Suprapubic skin (tissue), 4 donors: ENCODE measurements around the gene EFCAB6.

Source experiments
- POLR2A ChIP-seq, 2 donors: fragments of 450-650 bp; IDR thresholded peaks; one replicate each; pipeline ENCODE4 v1.6.1; 2017; ENCODE audit warnings: antibody characterized with exemption in 2 of 2, mild to moderate bottlenecking in 2 of 2, moderate library complexity in 2 of 2
- POLR2AphosphoS5 ChIP-seq, 3 donors: sonication (generic); formaldehyde crosslinking; IDR thresholded peaks; one replicate each; pipeline ENCODE4 v1.6.1; 2017; ENCODE audit warnings: antibody characterized with exemption in 3 of 3
- TF ChIP-seq, protein P1 (sequence below), 2 donors: fragments of 200-600 bp in 1 of 2; fragments of 450-650 bp in 1 of 2; sonication (generic) in 1 of 2; IDR thresholded peaks; one replicate each; pipeline ENCODE4 v1.5.1; 2016 to 2019; ENCODE audit warnings: antibody characterized with exemption in 2 of 2, mild to moderate bottlenecking in 1 of 2, moderate library complexity in 1 of 2

DNA sequence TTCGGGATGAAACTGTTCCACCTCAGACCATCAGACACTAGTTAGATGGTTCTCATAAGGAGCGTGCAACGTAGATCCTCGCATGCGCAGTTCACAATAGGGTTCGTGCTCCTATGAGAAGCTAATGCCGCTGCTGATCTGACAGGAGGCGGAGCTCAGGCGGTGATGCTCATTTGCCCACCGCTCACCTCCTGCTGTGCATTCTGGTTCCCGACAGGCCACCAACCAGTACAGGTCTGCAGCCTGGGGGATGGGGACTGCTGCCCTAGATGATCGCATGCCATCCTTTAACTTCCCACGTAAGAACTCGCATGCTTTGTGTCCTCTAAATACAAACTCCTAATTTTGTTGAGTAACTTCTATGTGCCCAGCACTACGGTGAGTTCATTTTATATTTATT lies 62.6 kb downstream of the EFCAB6 start:
- TF ChIP-seq, protein P1, sequence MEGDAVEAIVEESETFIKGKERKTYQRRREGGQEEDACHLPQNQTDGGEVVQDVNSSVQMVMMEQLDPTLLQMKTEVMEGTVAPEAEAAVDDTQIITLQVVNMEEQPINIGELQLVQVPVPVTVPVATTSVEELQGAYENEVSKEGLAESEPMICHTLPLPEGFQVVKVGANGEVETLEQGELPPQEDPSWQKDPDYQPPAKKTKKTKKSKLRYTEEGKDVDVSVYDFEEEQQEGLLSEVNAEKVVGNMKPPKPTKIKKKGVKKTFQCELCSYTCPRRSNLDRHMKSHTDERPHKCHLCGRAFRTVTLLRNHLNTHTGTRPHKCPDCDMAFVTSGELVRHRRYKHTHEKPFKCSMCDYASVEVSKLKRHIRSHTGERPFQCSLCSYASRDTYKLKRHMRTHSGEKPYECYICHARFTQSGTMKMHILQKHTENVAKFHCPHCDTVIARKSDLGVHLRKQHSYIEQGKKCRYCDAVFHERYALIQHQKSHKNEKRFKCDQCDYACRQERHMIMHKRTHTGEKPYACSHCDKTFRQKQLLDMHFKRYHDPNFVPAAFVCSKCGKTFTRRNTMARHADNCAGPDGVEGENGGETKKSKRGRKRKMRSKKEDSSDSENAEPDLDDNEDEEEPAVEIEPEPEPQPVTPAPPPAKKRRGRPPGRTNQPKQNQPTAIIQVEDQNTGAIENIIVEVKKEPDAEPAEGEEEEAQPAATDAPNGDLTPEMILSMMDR (IDR thresholded peaks at IDR 0.05), result no peak
- no peak for TF ChIP-seq POLR2A (IDR thresholded peaks at IDR 0.05)
- no peak for TF ChIP-seq POLR2AphosphoS5 (IDR thresholded peaks at IDR 0.05)
